NCI-H2196 (cell line): ENCODE measurements around the gene DNAJC4.
A peak's percentile ranks its signal among the peaks of the same experiment; 100 is the strongest.

ENCODE experiments used
- DNase-seq: peaks from one replicate; lab custom pipeline; 2025; ENCODE audit not compliant: unreplicated experiment; lab: John Stamatoyannopoulos, UW

Gene DNAJC4

GRCh38 chr11:64256300-64256699 lies 26.0 kb downstream of the DNAJC4 start:
- no peak for DNase-seq

DNA sequence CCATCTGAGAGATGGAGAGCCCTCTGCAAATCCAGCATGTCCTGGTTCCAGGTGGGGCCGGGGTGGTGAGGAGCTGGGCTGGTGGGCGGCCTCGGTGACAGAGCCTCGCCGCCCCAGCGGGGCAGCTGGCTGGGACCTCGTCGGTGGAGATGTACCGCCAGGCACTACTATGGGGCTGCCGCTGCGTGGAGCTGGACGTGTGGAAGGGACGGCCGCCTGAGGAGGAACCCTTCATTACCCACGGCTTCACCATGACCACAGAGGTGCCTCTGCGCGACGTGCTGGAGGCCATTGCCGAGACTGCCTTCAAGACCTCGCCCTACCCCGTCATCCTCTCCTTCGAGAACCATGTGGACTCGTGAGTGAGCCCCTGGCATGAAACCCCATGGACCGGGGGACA lies 28.0 kb downstream of the DNAJC4 start:
- no peak for DNase-seq

DNA sequence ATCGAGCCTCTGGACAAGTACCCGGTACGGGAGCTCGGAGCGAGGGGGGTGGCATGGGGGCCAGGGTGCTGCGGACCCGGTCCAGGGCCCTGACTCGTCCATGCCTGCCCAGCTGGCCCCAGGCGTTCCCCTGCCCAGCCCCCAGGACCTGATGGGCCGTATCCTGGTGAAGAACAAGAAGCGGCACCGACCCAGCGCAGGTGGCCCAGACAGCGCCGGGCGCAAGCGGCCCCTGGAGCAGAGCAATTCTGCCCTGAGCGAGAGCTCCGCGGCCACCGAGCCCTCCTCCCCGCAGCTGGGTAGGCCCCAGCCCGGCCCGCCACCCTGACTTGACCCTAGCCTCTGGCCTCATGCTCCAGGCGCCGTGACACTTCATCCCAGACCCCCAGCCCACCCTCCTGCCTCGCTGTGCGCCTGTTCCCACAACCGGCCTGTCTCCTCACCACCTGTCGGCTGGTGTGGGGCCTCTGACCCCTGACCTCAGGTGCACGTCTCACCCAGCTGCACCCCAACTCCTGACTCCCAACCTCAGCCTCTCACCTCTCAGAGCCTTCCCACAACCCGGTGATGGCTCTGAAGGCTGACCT lies 28.7 kb downstream of the DNAJC4 start:
- DNase-seq, result no peak

DNA sequence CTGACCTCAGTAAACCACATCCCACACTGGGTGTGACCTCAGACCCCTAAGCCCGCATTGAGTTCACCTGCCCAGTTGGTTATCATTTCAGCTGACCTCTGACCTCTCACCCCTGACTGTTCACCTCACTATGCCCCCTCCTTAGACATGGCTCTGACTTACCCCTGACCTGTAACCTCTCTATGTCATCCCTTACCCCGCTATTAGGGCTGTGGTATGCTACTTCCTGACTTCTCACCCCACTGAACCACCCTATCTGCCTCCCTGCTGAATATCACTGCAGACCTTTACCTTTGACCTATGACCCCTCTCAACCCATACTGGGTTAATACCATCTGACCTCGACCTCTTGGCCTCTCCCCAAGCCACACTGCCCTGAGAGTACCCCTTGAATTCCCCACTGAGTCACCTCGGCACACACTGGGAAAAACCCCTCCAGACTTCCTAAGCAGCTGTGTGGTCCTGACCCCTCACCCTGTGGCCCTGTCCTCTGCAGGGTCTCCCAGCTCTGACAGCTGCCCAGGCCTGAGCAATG lies 29.3 kb downstream of the DNAJC4 start:
- no peak for DNase-seq

DNA sequence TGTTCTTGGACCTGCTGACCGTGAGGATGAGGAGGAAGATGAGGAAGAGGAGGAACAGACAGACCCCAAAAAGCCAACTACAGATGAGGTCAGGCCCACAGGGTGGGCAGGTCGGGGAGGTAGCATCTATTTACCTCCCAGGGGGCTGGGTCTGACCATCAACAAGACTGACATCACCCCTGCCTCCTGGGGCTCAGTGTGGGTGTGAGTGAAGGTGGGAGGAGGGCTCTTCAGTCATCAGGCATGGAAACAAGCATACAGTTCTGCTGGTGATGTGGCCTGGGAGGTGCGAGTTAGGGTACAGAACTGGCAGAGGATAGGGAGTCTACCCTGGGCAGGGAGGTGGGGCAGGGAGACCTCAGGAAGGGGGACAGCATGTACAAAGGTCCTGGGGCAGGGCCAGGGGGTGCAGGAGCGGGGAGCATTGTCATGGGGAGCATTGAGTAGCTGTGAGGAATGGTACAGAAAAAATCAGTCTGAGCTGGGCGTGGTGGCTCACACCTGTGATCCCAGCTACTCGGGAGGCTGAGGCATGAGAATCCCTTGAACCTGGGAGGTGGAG lies 29.9 kb downstream of the DNAJC4 start:
- DNase-seq, result no peak

GRCh38 chr11:64261556-64262080 lies 31.3 kb downstream of the DNAJC4 start:
- no peak for DNase-seq

- DNase-seq, result no peak
Observed at GRCh38 chr11:64262271-64263002, 32.1 kb downstream of the DNAJC4 start.

DNA sequence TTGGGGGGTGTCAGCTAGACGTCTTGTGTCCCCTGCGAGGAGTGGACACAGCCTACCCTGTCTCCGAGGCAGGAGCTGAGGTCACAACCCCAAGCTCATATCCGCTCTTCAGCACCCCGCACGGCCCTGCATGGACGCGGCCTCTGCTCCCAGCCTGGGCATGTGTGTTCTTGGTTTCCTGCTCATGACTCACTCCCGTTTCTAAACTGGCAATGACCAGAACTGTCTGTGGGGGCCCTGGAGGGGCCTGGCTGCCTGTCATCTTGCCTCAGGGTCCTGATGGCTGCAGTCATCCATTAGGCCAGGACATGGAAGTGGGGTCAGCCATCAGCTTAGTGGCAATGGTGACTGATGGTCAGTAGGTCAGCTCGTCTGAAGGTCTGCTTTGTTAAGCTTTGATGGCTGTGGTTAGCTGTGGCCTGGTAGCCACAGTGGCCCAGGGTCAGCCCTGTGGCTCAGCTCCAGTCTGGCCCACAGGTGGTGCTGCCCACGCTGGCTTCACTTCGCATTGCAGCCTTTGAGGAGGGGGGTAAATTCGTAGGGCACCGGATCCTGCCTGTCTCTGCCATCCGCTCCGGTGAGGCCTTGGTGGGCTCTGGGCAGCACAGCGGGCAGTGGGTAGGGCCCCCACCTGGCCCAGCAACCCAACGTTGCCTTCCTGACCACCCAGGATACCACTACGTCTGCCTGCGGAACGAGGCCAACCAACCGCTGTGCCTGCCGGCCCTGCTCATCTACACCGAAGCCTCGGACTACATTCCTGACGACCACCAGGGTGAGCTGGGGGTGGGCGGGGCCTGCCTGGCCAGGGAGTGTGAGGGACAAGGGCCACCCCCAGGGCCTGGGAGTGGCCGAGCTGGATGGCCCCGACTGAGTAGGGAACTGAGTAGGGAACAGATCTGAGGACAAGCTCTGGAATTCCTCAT lies 32.9 kb downstream of the DNAJC4 start:
- no peak for DNase-seq

- DNase-seq, result no peak
Observed at GRCh38 chr11:64263947-64264317, 33.6 kb downstream of the DNAJC4 start.

DNA sequence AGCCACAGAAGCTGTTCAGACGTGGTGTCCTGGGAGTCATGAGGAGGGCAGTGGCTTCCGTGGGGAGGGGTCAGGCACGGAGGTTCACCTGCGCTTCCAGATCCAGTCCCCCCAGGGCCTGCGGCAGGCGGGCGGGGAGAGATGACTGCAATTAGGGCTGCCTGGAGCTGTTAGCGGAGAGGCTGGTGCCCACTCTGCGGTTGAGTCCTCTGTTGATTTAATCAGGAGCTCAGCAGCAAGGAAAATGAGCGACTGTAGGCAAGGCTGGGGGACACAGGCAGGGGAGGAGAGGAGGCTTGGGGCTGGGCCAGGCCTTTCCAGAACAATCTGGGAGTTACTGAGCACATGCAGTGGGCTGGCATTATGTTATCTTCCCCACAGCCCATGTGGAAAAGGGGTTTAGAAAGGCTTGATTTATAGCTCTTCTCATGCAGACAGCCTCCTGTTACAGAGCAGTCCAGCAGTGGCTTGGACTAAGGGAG lies 34.1 kb downstream of the DNAJC4 start:
- DNase-seq, result no peak

DNA sequence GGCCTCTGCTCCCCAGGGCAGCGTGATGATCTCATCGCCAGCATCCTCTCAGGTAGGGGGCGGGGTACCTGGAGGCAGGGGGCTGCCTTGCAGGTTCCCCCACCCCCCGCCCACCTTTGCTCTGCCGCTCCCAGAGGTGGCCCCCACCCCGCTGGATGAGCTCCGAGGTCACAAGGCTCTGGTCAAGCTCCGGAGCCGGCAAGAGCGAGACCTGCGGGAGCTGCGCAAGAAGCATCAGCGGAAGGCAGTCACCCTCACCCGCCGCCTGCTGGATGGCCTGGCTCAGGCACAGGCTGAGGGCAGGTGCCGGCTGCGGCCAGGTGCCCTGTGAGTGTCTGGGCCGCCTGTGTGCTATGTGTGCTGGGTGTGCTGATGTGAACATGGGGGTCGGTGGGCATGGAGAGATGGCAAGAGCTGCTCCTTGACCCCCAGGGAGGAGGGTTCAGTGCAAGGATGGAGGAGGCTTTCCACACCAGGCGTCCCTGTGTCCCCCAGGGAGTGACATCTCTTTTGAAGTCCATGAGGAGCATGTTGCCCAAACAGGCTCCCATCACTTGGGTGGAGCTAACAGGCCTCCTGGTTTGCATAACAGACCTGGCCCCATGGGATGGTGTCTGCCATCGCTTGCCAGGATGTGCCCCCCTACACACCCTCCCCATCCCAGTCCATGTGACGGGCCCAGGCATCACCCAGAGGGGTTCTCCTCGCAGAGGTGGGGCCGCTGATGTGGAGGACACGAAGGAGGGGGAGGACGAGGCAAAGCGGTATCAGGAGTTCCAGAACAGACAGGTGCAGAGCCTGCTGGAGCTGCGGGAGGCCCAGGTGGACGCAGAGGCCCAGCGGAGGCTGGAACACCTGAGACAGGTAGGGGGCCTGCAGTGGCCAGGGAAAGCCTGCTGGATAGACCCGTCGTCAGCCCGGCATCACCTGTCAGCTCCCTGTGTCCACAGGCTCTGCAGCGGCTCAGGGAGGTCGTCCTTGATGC lies 35.1 kb downstream of the DNAJC4 start:
- no peak for DNase-seq

DNA sequence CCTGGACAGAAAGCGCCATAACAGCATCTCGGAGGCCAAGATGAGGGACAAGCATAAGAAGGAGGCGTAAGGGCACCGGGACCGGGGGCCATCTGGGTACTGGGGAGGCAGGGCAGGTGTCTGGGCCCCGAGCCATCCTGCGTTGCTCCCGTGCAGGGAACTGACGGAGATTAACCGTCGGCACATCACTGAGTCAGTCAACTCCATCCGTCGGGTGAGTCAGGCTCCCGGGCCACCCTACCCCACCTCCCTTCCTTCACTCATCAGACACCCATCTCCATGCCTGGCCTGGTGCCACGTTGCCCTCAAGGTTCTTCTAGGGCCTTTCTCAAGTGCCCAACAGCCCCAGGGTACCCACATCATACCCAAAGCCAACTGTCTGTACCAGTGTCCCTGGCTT lies 36.0 kb downstream of the DNAJC4 start:
- DNase-seq, result no peak

DNA sequence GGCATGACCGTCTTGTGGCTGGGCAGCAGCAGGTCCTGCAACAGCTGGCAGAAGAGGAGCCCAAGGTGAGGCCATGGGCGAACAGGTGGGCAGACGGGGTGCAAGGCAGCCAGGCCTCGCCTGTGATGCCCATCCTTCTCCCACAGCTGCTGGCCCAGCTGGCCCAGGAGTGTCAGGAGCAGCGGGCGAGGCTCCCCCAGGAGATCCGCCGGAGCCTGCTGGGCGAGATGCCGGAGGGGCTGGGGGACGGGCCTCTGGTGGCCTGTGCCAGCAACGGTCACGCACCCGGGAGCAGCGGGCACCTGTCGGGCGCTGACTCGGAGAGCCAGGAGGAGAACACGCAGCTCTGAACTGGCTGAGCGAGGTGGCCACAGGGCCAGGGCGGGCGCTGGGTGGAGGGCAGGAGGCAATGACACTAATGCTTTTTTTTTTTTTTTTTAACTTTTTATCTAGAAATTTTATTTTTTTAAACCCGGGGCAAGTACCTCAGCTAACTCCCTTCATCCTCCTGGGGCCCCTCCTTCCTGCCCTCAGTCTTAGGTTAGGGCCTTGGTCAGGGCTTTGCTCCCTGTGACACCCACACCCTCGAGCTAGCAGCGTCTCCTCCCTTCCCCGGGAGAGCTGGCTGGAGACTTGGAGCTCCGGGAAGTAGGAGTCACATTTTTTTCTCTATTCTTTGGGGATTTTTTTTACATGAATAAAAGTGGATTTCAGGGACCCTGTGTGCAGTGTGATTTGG lies 37.0 kb downstream of the DNAJC4 start:
- no peak for DNase-seq

GRCh38 chr11:64268025-64268892 lies 37.9 kb downstream of the DNAJC4 start:
- DNase-seq, result peak; percentile 53

GRCh38 chr11:64268893-64269539 lies 38.7 kb downstream of the DNAJC4 start:
- DNase-seq, result peak; percentile 48

DNA sequence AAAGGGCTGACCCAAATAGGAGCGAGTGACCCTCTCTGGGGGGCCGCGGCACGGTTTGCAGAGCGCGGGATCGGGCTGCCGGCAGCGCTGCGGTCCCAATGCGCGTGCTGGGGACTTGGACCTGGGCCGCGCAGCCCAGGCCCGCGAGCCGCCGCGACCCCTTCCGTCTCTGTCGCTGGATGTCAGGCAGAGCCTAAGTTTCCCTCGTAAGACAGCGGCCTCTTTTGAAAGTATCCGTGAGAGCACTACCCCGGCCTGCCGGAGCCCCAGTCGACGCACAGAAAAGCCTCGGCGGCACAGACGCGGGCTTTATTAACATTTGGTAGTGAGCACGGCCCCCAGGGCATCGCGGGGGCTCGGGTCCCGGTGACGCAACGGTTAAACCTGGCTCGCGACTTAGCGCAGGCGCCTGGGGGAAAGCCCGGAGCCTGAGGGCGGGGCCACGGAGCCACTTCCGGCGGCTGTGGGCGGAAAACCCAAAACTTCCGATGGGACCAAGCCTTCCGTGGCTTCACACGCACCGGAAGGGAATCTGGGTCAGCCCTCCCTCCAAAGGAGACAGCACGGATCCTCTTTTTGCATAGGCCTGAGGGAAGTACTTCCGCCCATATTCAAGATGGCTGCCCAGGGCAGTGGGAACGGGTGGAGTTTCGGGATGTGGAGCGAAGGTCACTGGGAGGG lies 39.3 kb downstream of the DNAJC4 start:
- DNase-seq, result peak; percentile 99
